ENCODE data around the gene MMP19.

Gene MMP19

DNA sequence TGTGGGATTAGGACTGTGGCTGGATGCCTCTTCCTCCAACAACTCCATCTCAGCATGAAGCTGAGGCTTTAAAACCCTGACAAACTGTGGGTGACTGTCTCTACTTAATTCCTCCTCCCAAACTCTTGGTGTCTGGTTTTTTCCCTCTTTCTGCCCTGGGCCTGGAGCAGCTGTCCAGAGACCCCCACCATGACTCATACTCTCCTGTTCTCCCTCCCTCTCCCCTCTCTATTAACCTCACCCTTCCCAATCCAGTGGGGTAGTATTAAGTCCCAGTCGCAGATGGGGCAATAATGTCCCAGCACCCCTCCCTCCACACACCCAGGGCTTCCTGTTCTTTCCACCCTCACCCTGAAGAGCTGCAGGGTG lies 11.3 kb downstream of the MMP19 start:
- DNase-seq (ENCODE audit: low spot score) = no peak
- in situ Hi-C loops (cut with MboI; ENCODE audit: low pct_unique_long_range_greater_than_20kb, low sequenced_read_pairs, unreplicated experiment) = no loop called here
- TF ChIP-seq, protein P1, sequence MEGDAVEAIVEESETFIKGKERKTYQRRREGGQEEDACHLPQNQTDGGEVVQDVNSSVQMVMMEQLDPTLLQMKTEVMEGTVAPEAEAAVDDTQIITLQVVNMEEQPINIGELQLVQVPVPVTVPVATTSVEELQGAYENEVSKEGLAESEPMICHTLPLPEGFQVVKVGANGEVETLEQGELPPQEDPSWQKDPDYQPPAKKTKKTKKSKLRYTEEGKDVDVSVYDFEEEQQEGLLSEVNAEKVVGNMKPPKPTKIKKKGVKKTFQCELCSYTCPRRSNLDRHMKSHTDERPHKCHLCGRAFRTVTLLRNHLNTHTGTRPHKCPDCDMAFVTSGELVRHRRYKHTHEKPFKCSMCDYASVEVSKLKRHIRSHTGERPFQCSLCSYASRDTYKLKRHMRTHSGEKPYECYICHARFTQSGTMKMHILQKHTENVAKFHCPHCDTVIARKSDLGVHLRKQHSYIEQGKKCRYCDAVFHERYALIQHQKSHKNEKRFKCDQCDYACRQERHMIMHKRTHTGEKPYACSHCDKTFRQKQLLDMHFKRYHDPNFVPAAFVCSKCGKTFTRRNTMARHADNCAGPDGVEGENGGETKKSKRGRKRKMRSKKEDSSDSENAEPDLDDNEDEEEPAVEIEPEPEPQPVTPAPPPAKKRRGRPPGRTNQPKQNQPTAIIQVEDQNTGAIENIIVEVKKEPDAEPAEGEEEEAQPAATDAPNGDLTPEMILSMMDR (IDR thresholded peaks at IDR 0.05; ENCODE audit: extremely low read depth, insufficient read depth, missing control alignments) = no peak

DNA sequence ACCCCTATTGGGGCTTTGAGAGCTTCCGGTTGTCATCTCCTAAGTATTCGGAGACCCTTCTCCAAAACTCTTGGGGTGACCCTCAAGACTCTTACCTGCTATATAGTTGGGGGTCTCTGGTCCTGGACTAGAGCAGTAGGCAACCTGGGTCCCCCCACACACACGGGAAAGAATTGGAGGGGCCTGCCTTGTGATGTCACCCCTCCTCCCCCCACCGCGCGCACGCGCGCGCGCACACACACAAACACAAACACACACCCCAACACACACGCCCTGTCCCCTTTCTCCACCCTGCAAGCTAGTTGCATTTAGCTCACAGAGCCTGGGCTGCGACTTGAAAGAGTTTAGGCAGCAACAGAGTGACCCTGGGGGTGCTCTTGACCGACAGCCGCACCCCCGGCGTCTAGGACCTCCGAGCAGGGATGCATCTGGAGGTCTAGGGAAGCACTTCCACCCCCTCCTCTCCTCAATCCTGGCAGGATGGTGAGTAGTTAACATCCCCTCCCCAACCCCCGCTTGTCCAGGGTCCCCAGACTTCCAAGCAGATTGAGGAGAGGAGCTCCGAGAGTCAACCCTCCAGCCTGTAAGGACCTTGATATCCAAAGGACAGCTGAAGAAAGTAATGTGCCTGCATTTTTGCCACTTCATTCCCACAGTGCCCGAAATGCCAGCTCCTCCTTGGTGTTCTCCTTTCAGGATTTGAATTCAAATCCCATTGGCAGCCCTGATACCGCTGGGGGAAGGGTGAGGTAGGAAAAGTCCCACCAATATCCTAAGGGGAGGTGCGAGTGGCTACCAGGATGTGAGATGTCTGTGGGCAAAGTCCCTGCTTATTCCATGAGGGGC lies 11.9 kb downstream of the MMP19 start:
- in situ Hi-C loops (cut with MboI; ENCODE audit: low pct_unique_long_range_greater_than_20kb, low sequenced_read_pairs, unreplicated experiment) = no loop called here
- DNase-seq (ENCODE audit: low spot score) = peak; percentile 69
- TF ChIP-seq, protein P1 (IDR thresholded peaks at IDR 0.05; ENCODE audit: extremely low read depth, insufficient read depth, missing control alignments) = no peak

DNA sequence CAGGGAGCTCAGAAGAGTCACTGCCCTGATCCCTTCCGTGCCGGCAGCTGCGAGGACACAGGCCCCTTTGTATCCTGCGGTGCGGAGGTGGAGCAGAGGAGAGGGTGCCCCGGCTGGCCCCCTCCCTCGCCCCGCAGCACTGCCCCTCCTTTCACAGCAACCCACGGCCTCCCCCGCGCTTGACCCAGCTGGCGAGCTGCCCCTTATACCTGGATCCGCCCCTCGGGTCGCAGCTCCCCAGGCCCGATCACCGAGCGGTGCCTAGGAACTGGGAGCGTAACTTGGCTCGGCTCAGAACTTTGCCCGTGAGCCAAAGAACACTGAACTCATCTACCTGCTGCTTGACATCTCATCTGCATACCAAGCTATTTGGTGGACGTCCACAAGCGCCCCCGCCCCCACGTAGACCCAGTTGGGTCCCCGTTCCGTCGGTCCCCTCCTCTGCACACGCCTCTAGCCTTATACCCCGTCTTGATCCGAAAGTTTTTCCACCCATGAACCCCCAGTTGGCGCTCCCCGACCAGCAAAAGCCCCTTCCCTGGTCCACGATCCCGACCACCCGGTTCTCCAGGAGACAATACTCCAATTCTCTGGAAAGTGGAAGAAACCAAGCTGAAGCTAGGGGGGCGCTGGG lies 12.7 kb downstream of the MMP19 start:
- in situ Hi-C loops (cut with MboI; ENCODE audit: low pct_unique_long_range_greater_than_20kb, low sequenced_read_pairs, unreplicated experiment) = no loop called here
- TF ChIP-seq, protein P1 (IDR thresholded peaks at IDR 0.05; ENCODE audit: extremely low read depth, insufficient read depth, missing control alignments) = no peak
- peak; percentile 59 for DNase-seq (ENCODE audit: low spot score)

DNA sequence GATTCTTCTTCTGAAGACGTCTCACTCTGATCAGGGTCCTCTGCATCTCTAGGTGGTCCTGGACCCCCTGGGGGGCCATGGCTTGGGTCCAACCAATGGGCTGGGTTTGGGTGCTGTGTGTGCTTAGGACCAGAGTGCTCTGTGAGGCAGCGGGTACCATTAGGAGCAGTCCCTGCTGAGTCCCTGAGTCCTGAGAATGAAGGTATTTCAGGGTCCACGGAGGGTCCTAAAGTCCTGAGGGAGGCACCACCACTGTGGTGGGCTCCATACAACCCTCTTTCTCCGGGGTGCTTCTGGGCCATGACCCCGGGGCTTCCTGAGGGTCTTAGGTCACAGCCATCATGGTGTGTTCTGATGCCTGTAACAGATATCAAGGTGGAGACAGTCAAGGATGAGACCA lies 14.4 kb downstream of the MMP19 start:
- no peak for DNase-seq (ENCODE audit: low spot score)
- in situ Hi-C loops (cut with MboI; ENCODE audit: low pct_unique_long_range_greater_than_20kb, low sequenced_read_pairs, unreplicated experiment) = no loop called here
- TF ChIP-seq, protein P1 (IDR thresholded peaks at IDR 0.05; ENCODE audit: extremely low read depth, insufficient read depth, missing control alignments) = no peak

DNA sequence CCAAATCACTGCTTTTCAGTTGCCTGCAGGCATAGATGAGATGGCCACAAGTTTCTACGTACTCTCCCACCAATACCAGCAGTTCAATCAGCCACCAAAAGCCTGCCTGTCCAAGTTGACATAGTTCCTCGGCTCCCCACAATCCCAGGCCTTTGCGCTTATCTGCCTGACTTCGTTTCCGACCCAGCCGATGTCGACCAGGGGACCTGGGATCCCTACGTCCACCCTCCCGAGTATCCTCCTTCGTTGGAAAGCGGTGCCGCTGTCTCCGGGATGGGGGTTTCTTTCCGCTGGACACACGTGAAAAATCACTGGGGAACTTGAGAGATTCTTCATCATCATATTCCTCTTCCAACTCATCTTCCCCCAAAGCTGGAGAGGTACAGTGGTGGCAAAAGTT lies 14.9 kb downstream of the MMP19 start:
- TF ChIP-seq, protein P1 (IDR thresholded peaks at IDR 0.05; ENCODE audit: extremely low read depth, insufficient read depth, missing control alignments) = no peak
- in situ Hi-C loops (cut with MboI; ENCODE audit: low pct_unique_long_range_greater_than_20kb, low sequenced_read_pairs, unreplicated experiment) = no loop called here

DNA sequence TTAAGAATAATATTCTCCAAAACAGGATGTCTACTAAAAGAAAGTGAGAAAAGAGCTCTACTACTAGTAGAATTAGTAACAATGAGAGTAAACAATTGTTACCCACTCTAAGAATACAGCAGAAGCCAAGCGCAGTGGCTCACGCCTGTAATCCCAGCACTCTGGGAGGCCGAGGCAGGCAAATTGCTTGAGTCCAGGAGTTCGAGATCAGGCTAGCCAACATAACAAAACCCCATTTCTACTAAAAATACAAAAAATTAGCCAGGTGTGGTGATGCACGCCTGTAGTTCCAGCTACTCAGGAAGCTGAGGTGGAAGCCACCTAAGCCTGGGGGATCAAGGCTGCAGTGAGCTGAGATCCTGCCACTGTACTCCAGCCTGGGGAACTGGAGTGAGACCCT lies 18.0 kb downstream of the MMP19 start:
- DNase-seq (ENCODE audit: low spot score) = no peak
- in situ Hi-C loops (cut with MboI; ENCODE audit: low pct_unique_long_range_greater_than_20kb, low sequenced_read_pairs, unreplicated experiment) = no loop called here
- TF ChIP-seq, protein P1 (IDR thresholded peaks at IDR 0.05; ENCODE audit: extremely low read depth, insufficient read depth, missing control alignments) = no peak

More for the DNA sequence above, 14.9 kb downstream of the MMP19 start:
- no peak for DNase-seq (ENCODE audit: low spot score)

Data from GM13977 (cell line).